K562 (cell line): ENCODE data around the gene ZNF37A. TPM values are rescaled to one million over a fixed set of nuclear protein-coding genes. Genes with fewer than 3 reads are reported as not detected.
A peak's percentile ranks its signal among the peaks of the same experiment; 100 is the strongest.

ENCODE experiments used
- ATAC-seq: fragments of 200-7000 bp; cut with Tn5 transposase; 3 replicates; pipeline ENCODE4 v1.9.1; 2020; ENCODE audit warnings: moderate library complexity
- BruUV-seq: library from RNA; stranded (reverse); fragments of 400-500 nt; replicated peaks from 2 replicates; lab custom pipeline; 2021; lab: Mats Ljungman, UMichigan
- CTCF ChIA-PET: fragments of 300-600 bp; formaldehyde crosslinking; extraction: SDS; loops from one replicate; lab custom pipeline; 2021; ENCODE audit warnings: low intra/inter-chr PET ratio; lab: Yijun Ruan, JAX
- POLR2A ChIA-PET: fragments of 300-600, 350-650 bp; sonication (Branson Sonifier 250); formaldehyde crosslinking; extraction: SDS; loops from one replicate; lab custom pipeline; 2021; ENCODE audit warnings: antibody characterized with exemption, inconsistent platforms; lab: Yijun Ruan, JAX
- DNase-seq, 4 experiments: peaks; one replicate each; pipeline versions ENCODE4 v3.0.0 to v3.0.0-alpha.2; 2011 to 2018; ENCODE audit warnings: low spot score in 3 of 4, mixed read lengths in 3 of 4; ENCODE audit errors: extremely low read depth in 1 of 4
- FAIRE-seq: peaks from 2 replicates; lab custom pipeline; 2011; peaks lifted over from hg19 to GRCh38; lab: Jason Lieb, UNC
- H2AFZ ChIP-seq: 2 replicates; pipeline ENCODE4 v1.6.0; 2011; ENCODE audit warnings: low read depth, low read length, control low read depth, inconsistent platforms
- H3K27ac ChIP-seq: fragments of 200-600 bp; 3 replicates; pipeline ENCODE4 v1.8.0; 2011; ENCODE audit warnings: low read depth, mild to moderate bottlenecking, control low read depth, inconsistent platforms, low read length, moderate library complexity, mixed read lengths; ENCODE audit errors: extremely low read depth
- H3K27me3 ChIP-seq, 2 experiments: fragments of 300-600 bp in 1 of 2; 2 replicates in 1 of 2; 3 replicates in 1 of 2; pipeline versions ENCODE4 v1.6.0 to v1.8.0; 2011; ENCODE audit warnings: inconsistent platforms in 2 of 2, low read length in 2 of 2, mild to moderate bottlenecking in 1 of 2, mixed read lengths in 1 of 2, moderate library complexity in 1 of 2; ENCODE audit not compliant: control insufficient read depth in 2 of 2, insufficient read depth in 2 of 2
- H3K36me3 ChIP-seq: fragments of 300-600 bp; 3 replicates; pipeline ENCODE4 v1.8.0; 2011; ENCODE audit warnings: mild to moderate bottlenecking, low read length, inconsistent platforms; ENCODE audit not compliant: control insufficient read depth, insufficient read depth
- H3K4me1 ChIP-seq, 2 experiments: fragments of 200-600 bp in 1 of 2; replicated peaks in 1 of 2; 2 replicates in 1 of 2; 3 replicates in 1 of 2; pipeline versions ENCODE4 v1.5.1 to v1.8.0; 2011; ENCODE audit warnings: inconsistent platforms in 2 of 2, low read length in 2 of 2, mild to moderate bottlenecking in 1 of 2, mixed read lengths in 1 of 2, moderate library complexity in 1 of 2; ENCODE audit not compliant: control insufficient read depth in 2 of 2, insufficient read depth in 2 of 2
- H3K4me2 ChIP-seq: 2 replicates; pipeline ENCODE4 v1.6.1; 2011; ENCODE audit warnings: low read length, control low read depth, inconsistent platforms, mixed read lengths; ENCODE audit not compliant: insufficient read depth
- H3K4me3 ChIP-seq: fragments of 200-600 bp; sonication (generic), shearing (Covaris generic); 2 replicates; pipeline ENCODE4 v1.5.1; 2016; ENCODE audit warnings: control low read depth, inconsistent platforms
- H3K79me2 ChIP-seq: fragments of 200-600 bp; 3 replicates; pipeline ENCODE4 v1.8.0; 2011; ENCODE audit warnings: low read length, inconsistent platforms; ENCODE audit not compliant: control insufficient read depth, insufficient read depth
- H3K9ac ChIP-seq, 2 experiments: 2 replicates each; pipeline versions ENCODE4 v1.6.0 to v1.6.1; 2011; ENCODE audit warnings: low read depth in 2 of 2, low read length in 2 of 2, control low read depth in 1 of 2, inconsistent platforms in 1 of 2, mild to moderate bottlenecking in 1 of 2, mixed read lengths in 1 of 2; ENCODE audit not compliant: insufficient read depth in 1 of 2
- H3K9me1 ChIP-seq: one replicate; pipeline ENCODE4 v1.6.0; 2011; ENCODE audit warnings: inconsistent platforms, mild to moderate bottlenecking, low read length, moderate library complexity; ENCODE audit not compliant: control insufficient read depth, insufficient read depth
- H3K9me3 ChIP-seq: replicated peaks from 2 replicates; pipeline ENCODE4 v1.5.1; 2011; ENCODE audit warnings: low read depth, low read length, inconsistent platforms; ENCODE audit not compliant: control insufficient read depth, insufficient read depth
- H4K20me1 ChIP-seq: replicated peaks from 2 replicates; pipeline ENCODE4 v1.6.1; 2011; ENCODE audit warnings: low read length, inconsistent platforms, mixed read lengths; ENCODE audit not compliant: control insufficient read depth, insufficient read depth
- GABPB1 ChIP-seq: sonication (generic); formaldehyde crosslinking; IDR thresholded peaks from 2 replicates; pipeline ENCODE4 v1.8.0; 2022; ENCODE audit warnings: mild to moderate bottlenecking, missing genetic modification reagents
- KLF6 ChIP-seq: fragments of 250-450 bp; sonication (Bioruptor Pico); IDR thresholded peaks from 2 replicates; pipeline ENCODE4 v1.4.0; 2020; ENCODE audit warnings: mild to moderate bottlenecking, moderate library complexity, borderline replicate concordance
- L3MBTL2 ChIP-seq: fragments of 450-650 bp; IDR thresholded peaks from 2 replicates; pipeline ENCODE4 v1.6.1; 2016; ENCODE audit warnings: mild to moderate bottlenecking, moderate library complexity
- SIN3A ChIP-seq, 2 experiments: fragments of 150-350 bp in 1 of 2; IDR thresholded peaks; 2 replicates each; pipeline ENCODE4 v1.6.1; 2011 to 2016; ENCODE audit warnings: borderline replicate concordance in 2 of 2, low read depth in 2 of 2, low read length in 2 of 2, mild to moderate bottlenecking in 2 of 2, moderate library complexity in 2 of 2; ENCODE audit not compliant: control insufficient read depth in 1 of 2
- WGBS: fragments of 100-300 bp; shearing (Covaris generic); methylation state at CpG from one replicate; pipeline ENCODE4 v1.1.6; 2016; ENCODE audit warnings: low coverage, mixed read lengths; ENCODE audit not compliant: insufficient coverage; ENCODE audit errors: missing lambda C conversion rate; 5-methylcytosine and 5-hydroxymethylcytosine counted together
- in situ Hi-C: fragments of 300-500 bp; cut with MboI; formaldehyde crosslinking; loops from 4 replicates; pipeline ENCODE4 v1.15.0; 2018; ENCODE audit warnings: inconsistent platforms, mixed read lengths
- intact Hi-C: fragments of 100-400 bp; cut with micrococcal nuclease; formaldehyde crosslinking; loops from 2 replicates; pipeline ENCODE4 v1.14.2; 2022
- polyA plus RNA-seq, 8 experiments: library from polyadenylated mRNA; depleted of rRNA in 4 of 8; stranded (reverse) in 5 of 8; unstranded in 3 of 8; fragments of >200 nt; fragmentation: Nextera tagmentation in 2 of 8; fragmentation: Illumina TruSeq in 1 of 8; extraction: Ambion mirVana in 2 of 8; extraction: Trizol in 1 of 8; gene quantifications; 2 replicates each; pipeline versions ENCODE4 v1.2.1 to v1.2.3, GENCODE V29; 2011 to 2014; ENCODE audit warnings: inconsistent platforms in 1 of 8, missing spikeins in 1 of 8
- total RNA-seq, 7 experiments: library from RNA; depleted of rRNA in 6 of 7; stranded (reverse); fragments of >200 nt in 6 of 7; fragmentation: Illumina TruSeq in 2 of 7; extraction: Trizol in 2 of 7; gene quantifications; 2 replicates each; pipeline versions ENCODE4 v1.2.1 to v1.2.3, GENCODE V29; 2011 to 2021; ENCODE audit warnings: low replicate concordance in 1 of 7
- TF ChIP-seq, protein P1 (sequence below), 2 experiments: IDR thresholded peaks; 2 replicates each; pipeline ENCODE4 v1.6.1; 2011; ENCODE audit warnings: borderline replicate concordance in 1 of 2, control low read depth in 1 of 2, low read depth in 1 of 2, low read length in 1 of 2, mild to moderate bottlenecking in 1 of 2, mixed read lengths in 1 of 2, moderate library complexity in 1 of 2; ENCODE audit not compliant: insufficient read depth in 1 of 2, insufficient read length in 1 of 2, poor library complexity in 1 of 2, severe bottlenecking in 1 of 2; ENCODE audit errors: extremely low read depth in 1 of 2

The ZNF37A gene
- total and polyA plus RNA-seq, 9 of the 15 experiments (the other 6 are each of a cell fraction or from before 2014, with no cell fraction given), result 4.1 to 21.6 (median 16.4) TPM

DNA sequence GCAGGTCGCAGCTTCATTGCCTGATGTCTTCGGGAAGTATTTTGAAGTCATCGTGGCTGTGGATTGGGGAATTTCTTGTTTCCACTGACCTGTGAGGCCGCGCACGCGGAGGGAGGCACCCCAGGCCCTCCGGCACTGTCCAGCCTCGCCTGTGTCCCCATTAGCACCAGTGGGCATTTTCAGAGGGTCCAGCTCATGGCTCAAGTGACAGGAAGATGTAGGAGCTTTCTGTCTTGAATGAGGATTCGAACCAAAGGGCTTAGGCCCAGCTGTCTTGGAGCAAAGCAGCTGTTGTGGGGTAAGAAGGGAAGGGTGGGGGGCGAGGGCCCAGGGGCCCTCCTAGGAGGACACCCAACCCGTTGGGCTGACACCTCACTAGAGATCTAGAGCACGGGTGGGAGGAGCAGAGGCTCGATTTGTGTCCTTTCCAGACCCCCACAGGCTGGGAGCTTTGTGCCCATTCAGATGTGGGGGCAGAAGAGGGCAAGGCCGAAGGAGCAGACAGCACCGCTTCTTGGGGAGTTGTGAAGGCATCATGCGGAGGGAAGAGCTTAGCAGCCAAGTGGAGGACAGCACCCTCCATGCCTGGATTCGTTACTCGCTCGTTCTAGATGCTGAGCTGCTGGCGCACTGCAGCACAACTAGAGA, 914 bp downstream of the ZNF37A start:
- POLR2A ChIA-PET, result no interaction called here
- Histone ChIP-seq H3K27me3 (no peaks in the 10 kb centered on the region), H2AFZ (peak overlapping the region; percentile 96), H3K9me1 (no peaks in the 10 kb centered on the region), H4K20me1 (no peaks in the 10 kb centered on the region), H3K9ac (peak overlapping the region; percentile 76 to 90; a peak in 3 of 4 replicates), H3K4me1 (peaks cover 3 to 11% of the 10 kb centered on the region in 2 experiments; a peak in 3 of 5 replicates), H3K79me2 (peaks cover 15% of the 10 kb centered on the region), H3K27ac (peak overlapping the region; percentile 71; the same call in 2 of the 3 replicates), H3K36me3 (peaks cover 40% of the 10 kb centered on the region), H3K4me3 (peak overlapping the region; percentile 58), H3K4me2 (peak overlapping the region; percentile 82)
- BruUV-seq, result no TSS peak
- ATAC-seq, result peak; percentile 4; the same call in 2 of the 3 replicates
- no peak for FAIRE-seq
- intact Hi-C loops, result loop anchor here (2.0 to 10.0 kb wide), 2 partner anchors 84 to 120 kb away; partner anchors contain the start of genes ZNF25 and ZNF33A
- in situ Hi-C loops, result no loop called here
- peak in 2 of 4 experiments; percentile 25 for DNase-seq
- 45% methylated on average over 20 of the region's 21 CpGs for WGBS
- TF ChIP-seq SIN3A (IDR thresholded peaks at IDR 0.05; ENCODE audit: borderline replicate concordance in 2 of 2, control insufficient read depth in 1 of 2, low read depth in 2 of 2, low read length in 2 of 2) (0 out of 4 replicates have a peak, but pooled peaks of 1 of the 2 experiments have one; percentile 4), GABPB1 (CRISPR knock-in tag) (0 out of 2 replicates have a peak, but pooled peaks have one; percentile 4), KLF6 (CRISPR knock-in tag) (no peak), L3MBTL2 (peak; percentile 29)
- TF ChIP-seq, protein P1, sequence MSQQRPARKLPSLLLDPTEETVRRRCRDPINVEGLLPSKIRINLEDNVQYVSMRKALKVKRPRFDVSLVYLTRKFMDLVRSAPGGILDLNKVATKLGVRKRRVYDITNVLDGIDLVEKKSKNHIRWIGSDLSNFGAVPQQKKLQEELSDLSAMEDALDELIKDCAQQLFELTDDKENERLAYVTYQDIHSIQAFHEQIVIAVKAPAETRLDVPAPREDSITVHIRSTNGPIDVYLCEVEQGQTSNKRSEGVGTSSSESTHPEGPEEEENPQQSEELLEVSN (IDR thresholded peaks at IDR 0.05; ENCODE audit: borderline replicate concordance in 1 of 2, extremely low read depth in 1 of 2, insufficient read depth in 1 of 2, insufficient read length in 1 of 2, low read depth in 1 of 2, low read length in 1 of 2, poor library complexity in 1 of 2, severe bottlenecking in 1 of 2), result peak; percentile 1 to 11
- TF ChIP-seq, all 486 proteins: peak for 4
- CTCF ChIA-PET, result no interaction called here
- H3K9me3 ChIP-seq, result peaks cover 12% of the 10 kb centered on the region
